ENCODE measurements around the gene PRR3.
"Not testable (repeated sequence)": the region's sequence is repeated elsewhere in the genome, so short reads cannot be mapped to it uniquely, and the experiment has no call there.

The PRR3 gene

GRCh38 chr6:30591008-30591407 is 33.9 kb downstream of the PRR3 start:
- Histone ChIP-seq H3K27me3 (ENCODE audit: insufficient read depth, low read length, poor library complexity, severe bottlenecking) (no peaks in the 10 kb centered on the region), H2AFZ (ENCODE audit: low read length) (no peak overlapping the region), H3K9ac (ENCODE audit: low read depth, low read length, poor library complexity, severe bottlenecking) (no peak overlapping the region), H3K4me2 (ENCODE audit: low read depth, low read length, poor library complexity, severe bottlenecking) (no peak overlapping the region), H3K36me3 (ENCODE audit: insufficient read depth, low read length) (peaks cover 61% of the 10 kb centered on the region; the same call in 1 of the 2 replicates), H4K20me1 (ENCODE audit: insufficient read depth, low read length, poor library complexity, severe bottlenecking) (peaks cover 13% of the 10 kb centered on the region), H3K9me2 (replicated peaks; ENCODE audit: low read depth, low read length) (no peaks in the 10 kb centered on the region), H3K4me1 (ENCODE audit: insufficient read depth, low read length, poor library complexity, severe bottlenecking) (no peaks in the 10 kb centered on the region), H3F3A (ENCODE audit: low read depth) (no peaks in the 10 kb centered on the region), H3K9me3 (ENCODE audit: insufficient read depth, low read depth, low read length) (no peaks in the 10 kb centered on the region), H3K4me3 (ENCODE audit: low read length, poor library complexity, severe bottlenecking) (no peak overlapping the region), H3K79me2 (ENCODE audit: insufficient read depth, low read length) (peaks cover 4% of the 10 kb centered on the region; the same call in 1 of the 2 replicates)
- TF ChIP-seq EZH2phosphoT487 (IDR thresholded peaks at IDR 0.05; ENCODE audit: borderline replicate concordance) = no peak
- TF ChIP-seq, protein P1, sequence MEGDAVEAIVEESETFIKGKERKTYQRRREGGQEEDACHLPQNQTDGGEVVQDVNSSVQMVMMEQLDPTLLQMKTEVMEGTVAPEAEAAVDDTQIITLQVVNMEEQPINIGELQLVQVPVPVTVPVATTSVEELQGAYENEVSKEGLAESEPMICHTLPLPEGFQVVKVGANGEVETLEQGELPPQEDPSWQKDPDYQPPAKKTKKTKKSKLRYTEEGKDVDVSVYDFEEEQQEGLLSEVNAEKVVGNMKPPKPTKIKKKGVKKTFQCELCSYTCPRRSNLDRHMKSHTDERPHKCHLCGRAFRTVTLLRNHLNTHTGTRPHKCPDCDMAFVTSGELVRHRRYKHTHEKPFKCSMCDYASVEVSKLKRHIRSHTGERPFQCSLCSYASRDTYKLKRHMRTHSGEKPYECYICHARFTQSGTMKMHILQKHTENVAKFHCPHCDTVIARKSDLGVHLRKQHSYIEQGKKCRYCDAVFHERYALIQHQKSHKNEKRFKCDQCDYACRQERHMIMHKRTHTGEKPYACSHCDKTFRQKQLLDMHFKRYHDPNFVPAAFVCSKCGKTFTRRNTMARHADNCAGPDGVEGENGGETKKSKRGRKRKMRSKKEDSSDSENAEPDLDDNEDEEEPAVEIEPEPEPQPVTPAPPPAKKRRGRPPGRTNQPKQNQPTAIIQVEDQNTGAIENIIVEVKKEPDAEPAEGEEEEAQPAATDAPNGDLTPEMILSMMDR (conservative IDR thresholded peaks at IDR 0.05; ENCODE audit: low read length) = no peak

GRCh38 chr6:30592287-30592686 is 35.2 kb downstream of the PRR3 start:
- Histone ChIP-seq H3K36me3 (ENCODE audit: insufficient read depth, low read length) (peaks cover 48% of the 10 kb centered on the region; the same call in 1 of the 2 replicates), H3K9me2 (replicated peaks; ENCODE audit: low read depth, low read length) (no peaks in the 10 kb centered on the region), H3K27me3 (ENCODE audit: insufficient read depth, low read length, poor library complexity, severe bottlenecking) (no peaks in the 10 kb centered on the region), H4K20me1 (ENCODE audit: insufficient read depth, low read length, poor library complexity, severe bottlenecking) (peaks cover 13% of the 10 kb centered on the region), H3F3A (ENCODE audit: low read depth) (no peaks in the 10 kb centered on the region), H3K9ac (ENCODE audit: low read depth, low read length, poor library complexity, severe bottlenecking) (no peak overlapping the region), H3K9me3 (ENCODE audit: insufficient read depth, low read depth, low read length) (no peaks in the 10 kb centered on the region), H3K79me2 (ENCODE audit: insufficient read depth, low read length) (peaks cover 4% of the 10 kb centered on the region; the same call in 1 of the 2 replicates), H3K4me2 (ENCODE audit: low read depth, low read length, poor library complexity, severe bottlenecking) (no peak overlapping the region), H2AFZ (ENCODE audit: low read length) (no peak overlapping the region), H3K4me3 (ENCODE audit: low read length, poor library complexity, severe bottlenecking) (no peak overlapping the region), H3K4me1 (ENCODE audit: insufficient read depth, low read length, poor library complexity, severe bottlenecking) (no peaks in the 10 kb centered on the region)
- TF ChIP-seq EZH2phosphoT487 (IDR thresholded peaks at IDR 0.05; ENCODE audit: borderline replicate concordance) = no peak
- TF ChIP-seq, protein P1 (conservative IDR thresholded peaks at IDR 0.05; ENCODE audit: low read length) = no peak

- H3F3A ChIP-seq (ENCODE audit: low read depth); H3K9me2 ChIP-seq (replicated peaks; ENCODE audit: low read depth, low read length); H2AFZ ChIP-seq (ENCODE audit: low read length); H3K79me2 ChIP-seq (ENCODE audit: insufficient read depth, low read length); H3K4me2 ChIP-seq (ENCODE audit: low read depth, low read length, poor library complexity, severe bottlenecking); H3K9me3 ChIP-seq (ENCODE audit: insufficient read depth, low read depth, low read length); H3K4me1 ChIP-seq (ENCODE audit: insufficient read depth, low read length, poor library complexity, severe bottlenecking); H3K4me3 ChIP-seq (ENCODE audit: low read length, poor library complexity, severe bottlenecking); H4K20me1 ChIP-seq (ENCODE audit: insufficient read depth, low read length, poor library complexity, severe bottlenecking); H3K9ac ChIP-seq (ENCODE audit: low read depth, low read length, poor library complexity, severe bottlenecking); H3K27me3 ChIP-seq (ENCODE audit: insufficient read depth, low read length, poor library complexity, severe bottlenecking): not testable (repeated sequence)
- TF ChIP-seq, protein P1 (conservative IDR thresholded peaks at IDR 0.05; ENCODE audit: low read length) = peak; percentile 83
- H3K36me3 ChIP-seq (ENCODE audit: insufficient read depth, low read length) = peaks cover 27% of the 10 kb centered on the region; the same call in 1 of the 2 replicates
Observed at GRCh38 chr6:30597315-30598144, 40.4 kb downstream of the PRR3 start.
